ENCODE measurements around the gene MYO1C. TPM values are rescaled to one million over a fixed set of nuclear protein-coding genes. Genes with fewer than 3 reads are reported as not detected.
"Not testable (repeated sequence)": the region's sequence is repeated elsewhere in the genome, so short reads cannot be mapped to it uniquely, and the experiment has no call there.

MYO1C gene
- total and polyA plus RNA-seq, 10 donors, result 14.6 to 135 (median 58.5) TPM

DNA sequence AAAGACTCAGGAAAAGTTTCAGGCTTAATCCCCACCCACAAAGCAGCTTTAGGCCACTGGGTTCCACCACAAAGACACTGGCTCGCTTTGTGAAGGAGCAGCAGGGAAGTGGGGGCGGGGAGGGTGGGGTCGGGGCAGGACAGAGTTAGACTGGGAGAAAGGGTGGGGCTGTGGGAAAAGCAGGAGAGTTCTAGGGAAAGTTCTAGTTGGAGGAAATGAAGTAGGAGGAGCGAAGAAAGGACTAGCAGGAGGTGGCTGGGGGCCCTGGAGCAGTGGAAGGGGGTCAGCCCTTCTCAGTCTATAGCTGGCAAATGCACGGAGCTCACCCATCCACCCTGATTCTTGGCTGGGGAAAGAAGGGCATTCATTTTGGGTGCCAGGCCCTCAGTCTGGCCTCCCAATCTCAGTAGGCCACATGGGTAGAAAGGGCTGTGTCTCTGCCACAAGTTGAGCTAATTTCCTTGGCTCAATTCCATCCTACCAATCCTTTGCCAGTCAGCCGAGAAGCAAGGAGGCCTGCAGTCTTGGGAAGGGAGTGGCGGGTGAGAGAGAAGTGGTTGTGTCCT is 19.4 kb upstream of the MYO1C start:
- DNase-seq, result no peak
- Histone ChIP-seq H3K36me3 (peaks cover 0 to 76% (median 38%) of the 10 kb centered on the region in 6 donors), H3K27me3 (replicated peaks in 1 of 7) (no peaks in the 10 kb centered on the region), H3K4me3 (no peak overlapping the region), H3K27ac (peak overlapping the region; percentile 4 to 71 (median 57)), H3K9me3 (no peaks in the 10 kb centered on the region), H3K4me1 (peaks cover 9 to 73% (median 44%) of the 10 kb centered on the region in 6 donors)
- intact Hi-C loops (cut with DNase I; ENCODE audit: low total_unique reads), result loop anchor here (10.0 kb wide), 1 partner anchor 47 kb away; no protein-coding TSS in a partner anchor
- 64 to 79% (median 71%) methylated on average over 7 of the region's 7 CpGs for WGBS, 5 donors
- TF ChIP-seq, protein P1, sequence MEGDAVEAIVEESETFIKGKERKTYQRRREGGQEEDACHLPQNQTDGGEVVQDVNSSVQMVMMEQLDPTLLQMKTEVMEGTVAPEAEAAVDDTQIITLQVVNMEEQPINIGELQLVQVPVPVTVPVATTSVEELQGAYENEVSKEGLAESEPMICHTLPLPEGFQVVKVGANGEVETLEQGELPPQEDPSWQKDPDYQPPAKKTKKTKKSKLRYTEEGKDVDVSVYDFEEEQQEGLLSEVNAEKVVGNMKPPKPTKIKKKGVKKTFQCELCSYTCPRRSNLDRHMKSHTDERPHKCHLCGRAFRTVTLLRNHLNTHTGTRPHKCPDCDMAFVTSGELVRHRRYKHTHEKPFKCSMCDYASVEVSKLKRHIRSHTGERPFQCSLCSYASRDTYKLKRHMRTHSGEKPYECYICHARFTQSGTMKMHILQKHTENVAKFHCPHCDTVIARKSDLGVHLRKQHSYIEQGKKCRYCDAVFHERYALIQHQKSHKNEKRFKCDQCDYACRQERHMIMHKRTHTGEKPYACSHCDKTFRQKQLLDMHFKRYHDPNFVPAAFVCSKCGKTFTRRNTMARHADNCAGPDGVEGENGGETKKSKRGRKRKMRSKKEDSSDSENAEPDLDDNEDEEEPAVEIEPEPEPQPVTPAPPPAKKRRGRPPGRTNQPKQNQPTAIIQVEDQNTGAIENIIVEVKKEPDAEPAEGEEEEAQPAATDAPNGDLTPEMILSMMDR (IDR thresholded peaks at IDR 0.05 in 8 of 11, conservative IDR thresholded peaks at IDR 0.05 in 3 of 11), result no peak
- TF ChIP-seq POLR2AphosphoS5 (IDR thresholded peaks at IDR 0.05) (no peak), POLR2A (IDR thresholded peaks at IDR 0.05) (no peak)

DNA sequence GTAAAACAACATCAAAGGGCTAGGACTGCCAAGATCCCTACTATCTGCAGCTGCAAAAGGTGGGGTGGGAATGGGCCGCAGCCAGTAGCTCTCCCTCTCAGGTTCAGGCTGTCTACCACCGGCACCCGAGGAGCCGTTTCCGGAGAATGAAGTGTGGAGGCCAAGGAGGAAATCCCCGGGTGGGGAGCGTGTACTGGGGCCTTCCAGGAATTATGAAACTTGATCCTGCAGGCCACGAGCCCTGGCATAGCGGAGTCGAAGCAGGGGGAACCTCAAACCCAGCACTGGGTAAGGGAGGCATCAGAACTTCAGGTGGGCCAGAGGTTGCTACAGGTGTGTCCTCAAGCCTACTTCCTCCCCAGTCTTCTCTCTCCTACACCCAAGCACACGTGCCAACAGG is 18.8 kb upstream of the MYO1C start:
- TF ChIP-seq, protein P1 (IDR thresholded peaks at IDR 0.05 in 8 of 11, conservative IDR thresholded peaks at IDR 0.05 in 3 of 11), result no peak
- TF ChIP-seq POLR2AphosphoS5 (IDR thresholded peaks at IDR 0.05), result peak in 1 of 3 donors; percentile 45
- Histone ChIP-seq H3K27ac (peak overlapping the region; percentile 4 to 71 (median 57)), H3K9me3 (no peaks in the 10 kb centered on the region), H3K36me3 (peaks cover 0 to 81% (median 44%) of the 10 kb centered on the region in 6 donors), H3K4me1 (peaks cover 9 to 73% (median 44%) of the 10 kb centered on the region in 6 donors), H3K27me3 (replicated peaks in 1 of 7) (no peaks in the 10 kb centered on the region), H3K4me3 (no peak overlapping the region)
- no peak for DNase-seq
- WGBS, 5 donors, result 49 to 83% (median 60%) methylated on average over 10 to 11 of the region's 11 CpGs
- intact Hi-C loops (cut with DNase I; ENCODE audit: low total_unique reads), result loop anchor here (10.0 kb wide), 1 partner anchor 46 kb away; no protein-coding TSS in a partner anchor

DNA sequence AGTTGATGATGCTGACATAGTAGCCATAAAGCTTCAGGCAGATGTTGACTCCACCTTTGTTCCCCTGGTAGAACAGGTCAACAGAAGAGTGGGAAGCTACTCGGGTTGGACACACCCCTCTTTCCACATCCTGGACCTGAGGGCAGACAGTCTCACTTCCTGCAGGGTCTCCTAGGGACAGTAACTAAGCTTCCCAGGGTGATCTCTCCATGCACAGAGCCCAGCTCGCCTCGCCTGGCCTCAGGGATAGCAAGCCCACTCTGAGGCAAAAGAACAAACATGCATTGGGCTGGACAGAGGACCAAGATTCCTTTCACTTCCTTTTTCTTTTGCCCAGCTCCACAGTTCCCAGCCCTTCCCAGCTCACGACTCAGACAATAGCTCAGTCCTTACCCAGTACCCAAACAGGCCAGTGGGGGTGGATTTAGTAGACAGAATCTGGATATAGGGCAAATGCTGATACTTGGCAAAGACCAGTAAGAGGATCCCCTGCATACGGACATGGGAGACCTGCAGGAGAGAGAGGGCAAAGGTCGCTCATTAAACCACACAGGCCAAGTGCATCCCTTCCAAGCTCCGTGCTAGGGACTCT is 16.9 kb upstream of the MYO1C start:
- Histone ChIP-seq H3K36me3 (peaks cover 0 to 100% (median 51%) of the 10 kb centered on the region in 6 donors), H3K27me3 (replicated peaks in 1 of 7) (no peaks in the 10 kb centered on the region), H3K27ac (no peak overlapping the region), H3K9me3 (no peaks in the 10 kb centered on the region), H3K4me1 (peaks cover 0 to 54% (median 29%) of the 10 kb centered on the region in 6 donors), H3K4me3 (no peak overlapping the region)
- WGBS, 5 donors, result 72 to 86% (median 82%) methylated on average over 6 to 7 of the region's 7 CpGs
- intact Hi-C loops (cut with DNase I; ENCODE audit: low total_unique reads), result no loop called here
- TF ChIP-seq, protein P1 (IDR thresholded peaks at IDR 0.05 in 8 of 11, conservative IDR thresholded peaks at IDR 0.05 in 3 of 11), result no peak
- TF ChIP-seq POLR2AphosphoS5 (IDR thresholded peaks at IDR 0.05) (no peak), POLR2A (IDR thresholded peaks at IDR 0.05) (no peak)
- DNase-seq, result no peak

DNA sequence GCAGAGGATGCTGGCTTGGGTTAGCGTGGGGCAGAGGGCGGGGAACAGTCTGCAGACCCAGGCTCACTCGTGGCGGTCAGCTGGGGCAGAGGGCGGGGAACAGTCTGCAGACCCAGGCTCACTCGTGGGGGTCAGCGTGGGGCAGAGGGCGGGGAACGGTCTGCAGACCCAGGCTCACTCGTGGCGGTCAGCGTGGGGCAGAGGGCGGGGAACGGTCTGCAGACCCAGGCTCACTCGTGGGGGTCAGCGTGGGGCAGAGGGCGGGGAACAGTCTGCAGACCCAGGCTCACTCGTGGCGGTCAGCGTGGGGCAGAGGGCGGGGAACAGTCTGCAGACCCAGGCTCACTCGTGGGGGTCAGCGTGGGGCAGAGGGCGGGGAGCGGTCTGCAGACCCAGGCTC is 16.2 kb upstream of the MYO1C start:
- intact Hi-C loops (cut with DNase I; ENCODE audit: low total_unique reads); H3K9me3 ChIP-seq; DNase-seq; H3K27me3 ChIP-seq (replicated peaks in 1 of 7); H3K4me3 ChIP-seq; H3K27ac ChIP-seq: not testable (repeated sequence)
- Histone ChIP-seq H3K36me3 (peaks cover 0 to 100% (median 55%) of the 10 kb centered on the region in 6 donors), H3K4me1 (peaks cover 0 to 47% (median 25%) of the 10 kb centered on the region in 6 donors)
- WGBS, 5 donors, result 94 to 97% (median 95%) methylated on average over 20 to 24 of the region's 25 CpGs

Data from spleen (tissue), 11 donors.